Pancreas (tissue), 10 donors: ENCODE measurements around the gene ANKRD35. TPM values are rescaled to one million over a fixed set of nuclear protein-coding genes. Genes with fewer than 3 reads are reported as not detected.

ENCODE experiments used
- ATAC-seq, 4 donors: fragments of 200-7000 bp; cut with Tn5 transposase; one replicate each; pipeline versions ENCODE4 v1.8.0 to v1.9.1; 2020; ENCODE audit warnings: mild to moderate bottlenecking in 4 of 4, moderate library complexity in 4 of 4
- DNase-seq, 6 donors: peaks; one replicate each; pipeline ENCODE4 v3.0.0-alpha.2; 2020
- FAIRE-seq: peaks from 2 replicates; lab custom pipeline; 2012; peaks lifted over from hg19 to GRCh38; lab: Jason Lieb, UNC
- H3K27ac ChIP-seq, 4 donors: fragments of 200-600 bp; sonication (generic); 1 replicate in 3 of 4; 2 replicates in 1 of 4; pipeline versions ENCODE4 v1.5.0 to v1.8.0; 2020
- H3K27me3 ChIP-seq, 4 donors: fragments of 200-600 bp; one replicate each; pipeline ENCODE4 v1.8.0; 2021
- H3K36me3 ChIP-seq, 3 donors: fragments of 200-600 bp; sonication (generic) in 1 of 3; one replicate each; pipeline versions ENCODE4 v1.5.0 to v1.8.0; 2020 to 2021
- H3K4me1 ChIP-seq, 3 donors: fragments of 200-600 bp; one replicate each; pipeline ENCODE4 v1.8.0; 2021
- H3K4me3 ChIP-seq, 4 donors: fragments of 200-600 bp; sonication (generic) in 2 of 4; one replicate each; pipeline versions ENCODE4 v1.5.0 to v1.8.0; 2020 to 2021
- H3K9me3 ChIP-seq, 4 donors: fragments of 200-600 bp; one replicate each; pipeline ENCODE4 v1.8.0; 2021
- WGBS, 2 donors: extraction: QIAGEN DNeasy Blood & Tissue Kit; methylation state at CpG; one replicate each; pipeline ENCODE4 v1.1.7; 2013; 5-methylcytosine and 5-hydroxymethylcytosine counted together
- intact Hi-C, 3 donors: fragments of 100-400 bp; cut with DNase I; formaldehyde crosslinking; loops; one replicate each; pipeline versions ENCODE4 v1.11.1 to v1.14.2; 2022
- polyA plus RNA-seq, 2 donors: library from polyadenylated mRNA; stranded (reverse); fragments of 200-250 nt; gene quantifications; one replicate each; pipeline ENCODE4 v1.2.3, GENCODE V29; 2013
- total RNA-seq, 6 donors: library from RNA; stranded (reverse); fragmentation: NEBNext Ultra II Directional in 4 of 6; extraction: Animal tissue kit (Norgen Biotek cat#: 25700) in 4 of 6; gene quantifications; one replicate each; pipeline versions ENCODE4 v1.2.1 to v1.2.4, GENCODE V29; 2021 to 2023
- TF ChIP-seq, protein P1 (sequence below), 4 donors: fragments of 200-600 bp; sonication (generic) in 3 of 4; IDR thresholded peaks; one replicate each; pipeline versions ENCODE4 v1.5.0 to v1.8.0; 2021; ENCODE audit warnings: antibody characterized with exemption in 4 of 4
- donor health status: healthy with polysubstance abuse.
- donor health status: DM: no; HTN: no; CAD: no; lungs with moderate emphysema.
- donor health status: DM: no; HTN: no; CAD: no.
- donor health status: control.
- donor health status: control.
- donor health status: Bipolar disorder and iron deficiency.
- donor health status: DM: yes; HTN: yes; CAD: no.
- donor health status: DM: no; HTN: no; CAD: no.
- donor health status: DM: no; HTN: no; CAD: no.
- donor health status: DM: yes; HTN: yes; CAD: no.

ANKRD35 gene
- total and polyA plus RNA-seq, 8 donors, result 0.04 to 0.68 (median 0.37) TPM

DNA sequence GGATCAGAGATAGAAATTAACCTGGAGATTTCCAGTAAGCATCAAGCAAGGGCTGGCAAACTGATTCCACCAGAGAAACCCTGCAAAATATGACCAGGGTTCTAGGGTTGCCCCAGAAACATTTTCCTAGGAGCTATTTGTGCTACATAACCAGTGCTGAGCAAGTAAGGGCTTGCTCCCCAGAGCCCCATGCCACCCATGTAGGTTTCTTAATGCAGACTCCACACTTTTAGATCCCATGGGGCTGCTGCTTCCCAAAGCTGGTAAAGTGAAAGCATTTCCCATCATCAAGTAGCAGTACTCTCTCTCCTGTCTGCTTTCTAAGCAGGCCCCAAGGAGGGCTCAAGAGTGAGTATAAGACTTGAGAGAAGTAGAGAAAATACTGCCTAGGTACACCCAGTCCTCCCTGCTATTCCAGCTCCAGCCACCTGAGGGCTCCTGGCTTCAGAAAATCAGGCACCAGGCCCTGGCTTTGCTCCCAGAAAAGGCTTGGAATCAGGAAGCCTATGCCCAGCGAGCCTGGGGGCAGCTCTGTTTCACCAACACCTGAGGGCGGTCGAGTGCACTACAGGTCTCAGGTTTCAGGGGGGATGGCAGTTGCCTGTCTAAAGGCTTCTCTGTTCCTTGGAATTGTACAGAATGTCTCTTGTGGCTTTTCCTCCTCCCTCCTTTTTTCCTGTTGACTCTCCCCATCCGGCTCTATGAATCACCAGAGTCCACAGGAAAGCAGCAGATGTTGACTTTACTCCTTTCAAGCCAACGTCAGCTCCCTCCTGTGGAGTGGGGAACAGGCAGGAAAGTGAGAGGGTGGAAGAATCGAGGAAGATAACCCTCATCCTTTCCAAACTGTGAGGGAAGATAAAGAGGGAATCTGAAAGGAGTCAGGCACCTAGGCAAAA, 6.2 kb upstream of the ANKRD35 start:
- H3K27me3 ChIP-seq, result no peaks in the 10 kb centered on the region
- ATAC-seq (peak; percentile 94 to 96 (median 95)), DNase-seq (peak; percentile 92 to 98 (median 95)), FAIRE-seq (no peak)
- peak overlapping the region; percentile 60 to 80 (median 70) for H3K27ac ChIP-seq
- TF ChIP-seq, protein P1, sequence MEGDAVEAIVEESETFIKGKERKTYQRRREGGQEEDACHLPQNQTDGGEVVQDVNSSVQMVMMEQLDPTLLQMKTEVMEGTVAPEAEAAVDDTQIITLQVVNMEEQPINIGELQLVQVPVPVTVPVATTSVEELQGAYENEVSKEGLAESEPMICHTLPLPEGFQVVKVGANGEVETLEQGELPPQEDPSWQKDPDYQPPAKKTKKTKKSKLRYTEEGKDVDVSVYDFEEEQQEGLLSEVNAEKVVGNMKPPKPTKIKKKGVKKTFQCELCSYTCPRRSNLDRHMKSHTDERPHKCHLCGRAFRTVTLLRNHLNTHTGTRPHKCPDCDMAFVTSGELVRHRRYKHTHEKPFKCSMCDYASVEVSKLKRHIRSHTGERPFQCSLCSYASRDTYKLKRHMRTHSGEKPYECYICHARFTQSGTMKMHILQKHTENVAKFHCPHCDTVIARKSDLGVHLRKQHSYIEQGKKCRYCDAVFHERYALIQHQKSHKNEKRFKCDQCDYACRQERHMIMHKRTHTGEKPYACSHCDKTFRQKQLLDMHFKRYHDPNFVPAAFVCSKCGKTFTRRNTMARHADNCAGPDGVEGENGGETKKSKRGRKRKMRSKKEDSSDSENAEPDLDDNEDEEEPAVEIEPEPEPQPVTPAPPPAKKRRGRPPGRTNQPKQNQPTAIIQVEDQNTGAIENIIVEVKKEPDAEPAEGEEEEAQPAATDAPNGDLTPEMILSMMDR (IDR thresholded peaks at IDR 0.05), result peak; percentile 88 to 94 (median 92)
- H3K9me3 ChIP-seq, result no peaks in the 10 kb centered on the region
- no peaks in the 10 kb centered on the region for H3K36me3 ChIP-seq
- WGBS, 2 donors, result 0 to 1% methylated on average over 6 of the region's 6 CpGs
- intact Hi-C loops, result loop anchor here in 1 of 3 donors (10.0 kb wide), 1 partner anchor 123 kb away; no protein-coding TSS in a partner anchor
- H3K4me1 ChIP-seq, result peaks cover 17 to 27% (median 21%) of the 10 kb centered on the region in 3 donors
- H3K4me3 ChIP-seq, result peak overlapping the region in 1 of 4 donors; percentile 3

DNA sequence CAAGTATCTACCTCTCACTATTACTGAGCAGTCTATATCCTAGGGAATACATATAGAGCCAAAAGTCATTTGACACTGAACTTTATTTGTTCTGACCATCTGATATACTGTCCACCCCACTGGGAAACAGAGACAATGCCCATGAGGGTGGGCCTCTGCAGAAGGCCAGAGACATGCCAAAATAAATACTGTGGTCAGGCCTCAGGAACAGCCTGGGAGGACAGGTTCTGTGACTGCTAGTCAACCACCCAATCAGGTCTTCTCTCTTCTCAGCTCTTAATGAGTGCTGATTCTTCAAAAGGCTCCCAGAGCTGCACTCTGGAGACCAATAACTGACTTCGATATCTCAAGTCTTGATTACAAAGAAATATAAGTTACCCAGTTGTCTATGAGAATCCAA, 5.5 kb upstream of the ANKRD35 start:
- ATAC-seq, result peak in 2 of 4 donors; percentile 16 to 21
- Histone ChIP-seq H3K4me3 (no peak overlapping the region), H3K4me1 (peaks cover 17 to 27% (median 21%) of the 10 kb centered on the region in 3 donors), H3K9me3 (no peaks in the 10 kb centered on the region), H3K27me3 (no peaks in the 10 kb centered on the region), H3K27ac (peak overlapping the region; percentile 60 to 80 (median 70)), H3K36me3 (no peaks in the 10 kb centered on the region)
- TF ChIP-seq, protein P1 (IDR thresholded peaks at IDR 0.05), result no peak
- no peak for FAIRE-seq
- WGBS, 2 donors, result 16 to 17% methylated on average over 1 of the region's 1 CpG
- no peak for DNase-seq
- intact Hi-C loops, result loop anchor here in 1 of 3 donors (10.0 kb wide), 1 partner anchor 124 kb away; no protein-coding TSS in a partner anchor

DNA sequence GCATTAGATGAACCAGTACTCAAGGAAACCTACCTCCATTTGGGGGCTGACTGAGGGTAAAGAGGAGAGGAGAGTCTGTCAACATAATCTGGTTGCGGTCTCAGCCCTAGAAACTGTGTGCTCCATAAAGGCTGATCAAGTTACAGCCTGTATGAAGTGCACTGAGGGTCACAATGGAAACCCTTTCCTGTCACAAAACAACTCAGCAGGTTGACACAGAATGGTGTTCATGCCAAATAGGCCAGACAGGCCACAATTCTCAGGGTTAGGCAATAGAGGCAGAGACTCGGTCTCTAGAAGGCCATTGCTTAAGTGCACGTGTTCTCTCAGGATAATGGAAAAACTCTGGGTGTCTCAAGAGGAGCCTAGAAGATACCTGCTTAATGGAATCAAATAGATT, 4.1 kb upstream of the ANKRD35 start:
- Histone ChIP-seq H3K27me3 (no peaks in the 10 kb centered on the region), H3K27ac (no peak overlapping the region), H3K4me3 (no peak overlapping the region), H3K36me3 (no peaks in the 10 kb centered on the region), H3K9me3 (no peaks in the 10 kb centered on the region), H3K4me1 (peaks cover 17 to 27% (median 21%) of the 10 kb centered on the region in 3 donors)
- DNase-seq, result no peak
- intact Hi-C loops, result loop anchor here in 1 of 3 donors (10.0 kb wide), 1 partner anchor 125 kb away; no protein-coding TSS in a partner anchor
- TF ChIP-seq, protein P1 (IDR thresholded peaks at IDR 0.05), result no peak
- no peak for FAIRE-seq
- 85 to 86% methylated on average over 3 of the region's 3 CpGs for WGBS, 2 donors
- no peak for ATAC-seq

DNA sequence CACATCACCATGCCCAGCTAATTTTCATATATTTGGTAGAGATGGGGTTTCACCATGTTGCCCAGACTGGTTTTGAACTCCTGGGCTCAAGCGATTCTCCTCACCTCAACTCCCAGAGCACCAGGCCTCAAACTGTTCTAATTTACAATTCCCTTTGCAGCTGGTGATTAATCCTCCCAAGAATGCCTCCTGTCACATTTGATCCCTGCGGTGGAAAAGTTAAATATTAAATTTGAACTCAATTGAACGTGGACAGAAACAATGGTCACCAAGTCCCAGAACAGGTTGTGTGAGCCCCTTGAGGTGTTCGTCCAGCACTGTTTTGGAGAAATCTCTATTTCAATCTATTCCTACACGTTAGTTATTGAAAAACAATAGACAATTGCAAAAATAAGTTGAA, 2.0 kb upstream of the ANKRD35 start:
- H3K27me3 ChIP-seq, result no peaks in the 10 kb centered on the region
- intact Hi-C loops, result no loop called here
- H3K27ac ChIP-seq, result peak overlapping the region in 2 of 4 donors; percentile 47 to 50
- TF ChIP-seq, protein P1 (IDR thresholded peaks at IDR 0.05), result no peak
- FAIRE-seq (no peak), DNase-seq (no peak), ATAC-seq (no peak)
- peaks cover 13 to 21% (median 18%) of the 10 kb centered on the region in 3 donors for H3K4me1 ChIP-seq
- no peaks in the 10 kb centered on the region for H3K9me3 ChIP-seq
- H3K4me3 ChIP-seq, result no peak overlapping the region
- WGBS, 2 donors, result 46 to 49% methylated on average over 5 of the region's 5 CpGs
- no peaks in the 10 kb centered on the region for H3K36me3 ChIP-seq
